ENCODE data around the gene KRT73. TPM values are rescaled to one million over a fixed set of nuclear protein-coding genes. Genes with fewer than 3 reads are reported as not detected.

KRT73 gene
- total RNA-seq, 6 donors from 2014 or later, result 0.15 to 0.55 TPM; not detected in 4

DNA sequence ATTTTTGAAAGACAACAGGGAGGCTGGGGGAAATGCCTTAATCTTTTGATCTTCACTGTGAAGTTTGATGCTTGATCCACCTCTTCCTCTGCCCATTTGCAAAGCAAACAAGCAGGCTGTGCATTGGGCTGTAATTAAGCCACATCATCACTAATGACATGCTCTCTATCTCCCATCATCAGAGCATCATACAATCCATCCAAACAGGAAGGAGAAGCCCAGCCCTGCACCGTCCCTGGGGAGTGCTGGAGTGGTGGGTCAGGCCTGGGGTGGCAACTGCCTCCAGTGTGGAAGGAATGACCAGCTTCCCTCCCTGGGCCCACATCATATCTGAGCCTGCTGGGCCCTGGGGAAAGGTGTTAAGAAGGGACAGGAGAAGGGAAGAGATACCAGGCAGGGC, 37.9 kb downstream of the KRT73 start:
- DNase-seq (no peak), ATAC-seq (ENCODE audit: low FRiP score in 2 of 2) (no peak)
- no peak for TF ChIP-seq EP300 (IDR thresholded peaks at IDR 0.05)
- TF ChIP-seq POLR2A (IDR thresholded peaks at IDR 0.05), result no peak
- TF ChIP-seq, protein P1, sequence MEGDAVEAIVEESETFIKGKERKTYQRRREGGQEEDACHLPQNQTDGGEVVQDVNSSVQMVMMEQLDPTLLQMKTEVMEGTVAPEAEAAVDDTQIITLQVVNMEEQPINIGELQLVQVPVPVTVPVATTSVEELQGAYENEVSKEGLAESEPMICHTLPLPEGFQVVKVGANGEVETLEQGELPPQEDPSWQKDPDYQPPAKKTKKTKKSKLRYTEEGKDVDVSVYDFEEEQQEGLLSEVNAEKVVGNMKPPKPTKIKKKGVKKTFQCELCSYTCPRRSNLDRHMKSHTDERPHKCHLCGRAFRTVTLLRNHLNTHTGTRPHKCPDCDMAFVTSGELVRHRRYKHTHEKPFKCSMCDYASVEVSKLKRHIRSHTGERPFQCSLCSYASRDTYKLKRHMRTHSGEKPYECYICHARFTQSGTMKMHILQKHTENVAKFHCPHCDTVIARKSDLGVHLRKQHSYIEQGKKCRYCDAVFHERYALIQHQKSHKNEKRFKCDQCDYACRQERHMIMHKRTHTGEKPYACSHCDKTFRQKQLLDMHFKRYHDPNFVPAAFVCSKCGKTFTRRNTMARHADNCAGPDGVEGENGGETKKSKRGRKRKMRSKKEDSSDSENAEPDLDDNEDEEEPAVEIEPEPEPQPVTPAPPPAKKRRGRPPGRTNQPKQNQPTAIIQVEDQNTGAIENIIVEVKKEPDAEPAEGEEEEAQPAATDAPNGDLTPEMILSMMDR (IDR thresholded peaks at IDR 0.05), result no peak
- no peak for TF ChIP-seq POLR2AphosphoS5 (IDR thresholded peaks at IDR 0.05)

DNA sequence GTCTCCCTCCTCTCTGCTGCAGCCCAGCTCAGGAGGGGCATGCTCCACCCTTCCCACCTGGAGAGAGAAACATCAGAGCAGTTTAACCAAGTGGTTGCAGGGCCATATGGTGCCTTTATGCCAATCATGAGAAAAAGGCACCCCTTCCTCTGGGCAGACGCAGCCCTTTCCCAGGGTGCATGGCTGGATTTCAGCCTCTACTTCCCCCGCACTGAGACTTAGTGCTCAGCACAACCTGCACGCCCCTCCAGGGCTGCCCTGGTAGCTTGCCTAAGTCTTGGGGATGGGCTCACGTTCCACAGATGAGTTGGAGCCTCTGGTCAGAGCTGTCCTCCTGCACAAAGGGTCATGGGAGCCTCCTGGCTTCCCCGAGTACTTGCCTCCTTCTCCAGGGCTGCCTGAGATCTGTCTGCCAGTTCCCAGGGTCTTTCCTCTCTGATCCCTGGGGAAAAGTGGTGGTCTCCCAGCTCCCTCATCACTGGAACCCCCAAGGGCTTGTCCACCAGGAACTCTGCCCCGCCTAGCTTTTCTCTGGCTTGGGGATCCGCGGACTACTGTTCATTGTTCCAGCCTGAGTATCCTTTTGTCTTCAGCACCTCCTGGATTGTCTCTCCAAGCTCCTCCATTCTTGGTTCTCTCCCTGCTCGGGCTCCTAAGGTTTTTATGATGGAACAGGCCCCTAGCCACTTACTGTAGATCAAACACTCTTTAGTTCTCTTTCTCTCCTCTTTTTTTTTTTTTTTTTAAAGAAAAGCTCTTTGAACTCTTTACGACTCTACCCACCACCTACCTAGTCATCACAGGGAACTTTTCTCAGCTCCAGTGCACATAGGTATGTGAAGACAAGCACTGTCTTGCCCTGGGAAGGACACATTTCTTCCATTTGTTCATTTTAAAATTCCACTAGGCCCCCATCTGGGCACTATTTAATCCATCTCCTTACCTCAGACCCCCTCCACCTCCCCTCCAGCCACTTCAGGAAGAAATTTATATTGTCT, 38.6 kb downstream of the KRT73 start:
- Histone ChIP-seq H3K4me1 (no peaks in the 10 kb centered on the region), H3K36me3 (no peaks in the 10 kb centered on the region), H3K27ac (no peak overlapping the region), H3K27me3 (no peaks in the 10 kb centered on the region), H3K4me3 (no peak overlapping the region), H3K9me3 (no peaks in the 10 kb centered on the region)
- no peak for TF ChIP-seq POLR2AphosphoS5 (IDR thresholded peaks at IDR 0.05)
- no peak for TF ChIP-seq EP300 (IDR thresholded peaks at IDR 0.05)
- no peak for TF ChIP-seq POLR2A (IDR thresholded peaks at IDR 0.05)
- TF ChIP-seq, protein P1 (IDR thresholded peaks at IDR 0.05), result no peak
- no peak for DNase-seq
- no peak for ATAC-seq (ENCODE audit: low FRiP score in 2 of 2)
- WGBS, 2 donors, result 69 to 72% methylated on average over 10 of the region's 10 CpGs

More for the DNA sequence above, 37.9 kb downstream of the KRT73 start:
- no peaks in the 10 kb centered on the region for H3K4me1 ChIP-seq
- H3K27ac ChIP-seq, result no peak overlapping the region
- H3K36me3 ChIP-seq, result no peaks in the 10 kb centered on the region
- H3K27me3 ChIP-seq, result no peaks in the 10 kb centered on the region
- H3K9me3 ChIP-seq, result no peaks in the 10 kb centered on the region
- no peak overlapping the region for H3K4me3 ChIP-seq
- WGBS, 2 donors, result 50 to 65% methylated on average over 1 of the region's 1 CpG

DNA sequence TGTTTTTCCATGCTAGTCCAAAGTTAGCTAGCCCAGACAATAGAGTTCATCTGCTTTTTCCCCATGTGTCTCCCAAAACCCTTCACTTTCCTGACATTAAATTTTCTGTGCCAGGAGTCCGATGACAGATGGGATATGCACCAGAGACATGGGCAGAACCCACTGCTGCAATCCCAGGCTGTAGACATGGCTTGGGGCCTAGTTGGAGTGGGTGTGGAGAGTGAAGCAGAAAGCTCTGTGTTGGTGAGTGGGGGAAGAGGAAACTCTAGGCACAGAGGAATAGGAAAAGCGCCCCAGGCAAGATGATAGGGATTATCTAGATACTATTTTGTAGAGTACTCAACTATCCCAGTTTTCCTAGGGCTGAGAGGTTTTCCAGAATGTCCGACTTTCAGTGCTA, 39.9 kb downstream of the KRT73 start:
- DNase-seq, result no peak
- 80 to 85% methylated on average over 3 of the region's 3 CpGs for WGBS, 2 donors
- H3K9me3 ChIP-seq, result no peaks in the 10 kb centered on the region
- TF ChIP-seq POLR2A (IDR thresholded peaks at IDR 0.05), result no peak
- no peak for TF ChIP-seq EP300 (IDR thresholded peaks at IDR 0.05)
- TF ChIP-seq POLR2AphosphoS5 (IDR thresholded peaks at IDR 0.05), result no peak
- TF ChIP-seq, protein P1 (IDR thresholded peaks at IDR 0.05), result no peak
- H3K36me3 ChIP-seq, result no peaks in the 10 kb centered on the region
- no peaks in the 10 kb centered on the region for H3K4me1 ChIP-seq
- H3K27me3 ChIP-seq, result no peaks in the 10 kb centered on the region
- no peak for ATAC-seq (ENCODE audit: low FRiP score in 2 of 2)
- H3K4me3 ChIP-seq, result no peak overlapping the region
- no peak overlapping the region for H3K27ac ChIP-seq

- H3K27me3 ChIP-seq, result no peaks in the 10 kb centered on the region
- ATAC-seq (ENCODE audit: low FRiP score in 2 of 2) (no peak), DNase-seq (no peak)
- 88 to 94% methylated on average over 8 of the region's 8 CpGs for WGBS, 2 donors
- H3K4me1 ChIP-seq, result no peaks in the 10 kb centered on the region
- no peak for TF ChIP-seq EP300 (IDR thresholded peaks at IDR 0.05)
- TF ChIP-seq POLR2AphosphoS5 (IDR thresholded peaks at IDR 0.05), result no peak
- TF ChIP-seq, protein P1 (IDR thresholded peaks at IDR 0.05), result no peak
- TF ChIP-seq POLR2A (IDR thresholded peaks at IDR 0.05), result no peak
- H3K4me3 ChIP-seq, result no peak overlapping the region
- H3K36me3 ChIP-seq, result no peaks in the 10 kb centered on the region
- no peak overlapping the region for H3K27ac ChIP-seq
- H3K9me3 ChIP-seq, result no peaks in the 10 kb centered on the region
Measured at GRCh38 chr12:52577316-52577715, 41.0 kb downstream of the KRT73 start.
